Skeletal muscle satellite cell (primary cell): ENCODE results near the gene LARP4B.
A peak's percentile ranks its signal among the peaks of the same experiment; 100 is the strongest.

ENCODE experiments used
- H3K27me3 ChIP-seq: 2 replicates; pipeline ENCODE4 v1.7.0; 2013; ENCODE audit warnings: low read length; ENCODE audit not compliant: control insufficient read depth, insufficient read depth
- H3K36me3 ChIP-seq: 2 replicates; pipeline ENCODE4 v1.7.0; 2013; ENCODE audit warnings: mild to moderate bottlenecking, control low read depth, low read length; ENCODE audit not compliant: insufficient read depth
- H3K4me1 ChIP-seq: 2 replicates; pipeline ENCODE4 v1.7.0; 2013; ENCODE audit warnings: low read length; ENCODE audit not compliant: control insufficient read depth, insufficient read depth
- H3K4me2 ChIP-seq: 2 replicates; pipeline ENCODE4 v1.7.0; 2013; ENCODE audit warnings: mild to moderate bottlenecking, low read length
- H3K4me3 ChIP-seq: 2 replicates; pipeline ENCODE4 v1.7.0; 2013; ENCODE audit warnings: low read length
- H3K9ac ChIP-seq: 2 replicates; pipeline ENCODE4 v1.7.0; 2013; ENCODE audit warnings: mild to moderate bottlenecking, low read depth, low read length, moderate library complexity
- H3K9me3 ChIP-seq: replicated peaks from 2 replicates; pipeline ENCODE4 v1.7.0; 2013; ENCODE audit warnings: mild to moderate bottlenecking, control low read depth, low read length

The LARP4B gene

DNA sequence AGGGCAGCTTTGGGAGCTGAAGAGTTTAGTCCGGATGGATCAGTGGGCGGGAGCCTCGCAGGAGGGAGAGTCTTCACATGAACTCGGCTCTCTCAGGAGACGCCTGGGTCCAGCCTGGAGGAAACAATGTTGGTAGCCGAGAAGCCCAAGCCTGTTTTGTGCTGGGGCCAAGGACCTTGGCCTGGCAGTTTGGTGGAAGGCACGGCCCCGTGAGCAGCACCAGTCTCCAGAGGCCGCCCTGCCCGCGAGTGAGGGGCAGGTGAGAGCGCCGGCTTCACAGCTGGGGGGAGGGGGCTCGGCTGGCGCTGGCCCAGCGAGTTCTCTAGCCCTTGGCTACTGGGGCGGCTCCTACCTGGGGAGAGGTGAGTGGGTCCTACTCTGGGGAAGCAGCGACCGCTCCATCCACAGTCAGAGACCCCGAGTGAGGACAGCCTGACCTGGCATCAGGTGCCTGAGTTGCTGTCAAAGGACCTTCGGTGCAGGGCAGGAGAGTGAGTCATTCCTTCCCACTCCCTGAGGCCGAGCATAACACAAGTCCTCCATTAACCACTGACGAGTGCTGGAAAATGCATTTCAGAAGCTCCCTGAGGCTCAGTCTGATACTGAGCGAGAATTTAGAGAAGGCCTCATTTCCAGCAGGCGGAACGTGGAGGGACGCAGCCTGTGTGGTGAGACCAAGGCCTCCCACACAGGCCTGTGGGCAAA is 152.7 kb downstream of the LARP4B start:
- H3K36me3 ChIP-seq = no peaks in the 10 kb centered on the region
- H3K27me3 ChIP-seq = peaks cover 13% of the 10 kb centered on the region

DNA sequence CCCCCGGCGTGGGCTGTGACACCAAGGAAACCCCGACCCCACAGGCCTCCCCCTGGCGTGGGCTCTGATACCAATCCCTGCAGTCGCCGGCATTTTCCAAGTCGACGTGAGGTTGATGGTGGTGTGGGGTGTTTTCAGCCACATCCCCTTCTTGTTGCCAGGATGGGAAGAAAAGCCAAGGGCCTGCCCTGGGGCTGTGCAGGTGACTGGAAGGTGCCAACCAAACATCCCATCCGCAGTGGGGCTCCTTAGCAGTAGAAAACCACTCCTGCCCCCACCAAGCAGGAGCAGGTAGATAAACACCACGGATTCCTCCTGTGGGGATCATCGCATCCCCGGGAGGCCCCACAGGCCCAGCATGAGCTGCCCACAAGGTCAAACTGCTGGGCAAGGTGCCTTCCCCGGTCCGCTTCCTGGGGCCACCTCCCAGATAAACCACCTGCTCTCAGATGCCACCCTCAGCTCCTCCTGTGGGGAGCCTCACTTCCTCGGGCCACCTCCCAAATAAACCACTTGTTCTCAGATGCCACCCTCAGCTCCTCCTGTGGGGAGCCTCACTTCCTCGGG is 153.5 kb downstream of the LARP4B start:
- Histone ChIP-seq H3K4me3 (no peak overlapping the region), H3K9ac (no peak overlapping the region), H3K36me3 (no peaks in the 10 kb centered on the region), H3K27me3 (peaks cover 7% of the 10 kb centered on the region), H3K4me1 (peaks cover 9% of the 10 kb centered on the region), H3K4me2 (no peak overlapping the region), H3K9me3 (no peaks in the 10 kb centered on the region)

More for the DNA sequence above, 152.7 kb downstream of the LARP4B start:
- H3K4me1 ChIP-seq = peaks cover 9% of the 10 kb centered on the region
- no peak overlapping the region for H3K9ac ChIP-seq
- H3K4me2 ChIP-seq = no peak overlapping the region
- no peaks in the 10 kb centered on the region for H3K9me3 ChIP-seq
- H3K4me3 ChIP-seq = no peak overlapping the region

DNA sequence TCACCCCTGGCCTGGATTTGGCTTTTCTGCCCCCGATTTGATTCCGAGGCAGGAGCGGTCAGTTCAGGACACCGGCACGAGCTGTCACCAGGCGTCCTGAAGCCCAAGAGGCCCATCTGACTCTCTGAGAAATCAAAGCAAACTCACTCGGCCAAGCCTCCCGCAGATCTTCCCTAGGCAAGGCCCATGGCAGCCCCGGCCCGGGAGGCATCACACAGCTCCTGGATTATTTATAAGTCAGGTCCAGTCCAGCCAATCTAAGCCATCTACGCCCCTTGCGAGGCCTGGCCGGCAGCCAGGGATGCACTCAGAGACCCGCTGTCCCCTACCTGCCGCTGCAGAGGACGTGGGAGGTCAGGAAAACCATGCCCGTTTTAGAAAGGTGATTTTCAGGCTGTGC is 154.7 kb downstream of the LARP4B start:
- Histone ChIP-seq H3K9ac (no peak overlapping the region), H3K27me3 (peaks cover 6% of the 10 kb centered on the region), H3K36me3 (no peaks in the 10 kb centered on the region), H3K4me2 (no peak overlapping the region), H3K4me3 (no peak overlapping the region), H3K9me3 (no peaks in the 10 kb centered on the region), H3K4me1 (peaks cover 9% of the 10 kb centered on the region)

DNA sequence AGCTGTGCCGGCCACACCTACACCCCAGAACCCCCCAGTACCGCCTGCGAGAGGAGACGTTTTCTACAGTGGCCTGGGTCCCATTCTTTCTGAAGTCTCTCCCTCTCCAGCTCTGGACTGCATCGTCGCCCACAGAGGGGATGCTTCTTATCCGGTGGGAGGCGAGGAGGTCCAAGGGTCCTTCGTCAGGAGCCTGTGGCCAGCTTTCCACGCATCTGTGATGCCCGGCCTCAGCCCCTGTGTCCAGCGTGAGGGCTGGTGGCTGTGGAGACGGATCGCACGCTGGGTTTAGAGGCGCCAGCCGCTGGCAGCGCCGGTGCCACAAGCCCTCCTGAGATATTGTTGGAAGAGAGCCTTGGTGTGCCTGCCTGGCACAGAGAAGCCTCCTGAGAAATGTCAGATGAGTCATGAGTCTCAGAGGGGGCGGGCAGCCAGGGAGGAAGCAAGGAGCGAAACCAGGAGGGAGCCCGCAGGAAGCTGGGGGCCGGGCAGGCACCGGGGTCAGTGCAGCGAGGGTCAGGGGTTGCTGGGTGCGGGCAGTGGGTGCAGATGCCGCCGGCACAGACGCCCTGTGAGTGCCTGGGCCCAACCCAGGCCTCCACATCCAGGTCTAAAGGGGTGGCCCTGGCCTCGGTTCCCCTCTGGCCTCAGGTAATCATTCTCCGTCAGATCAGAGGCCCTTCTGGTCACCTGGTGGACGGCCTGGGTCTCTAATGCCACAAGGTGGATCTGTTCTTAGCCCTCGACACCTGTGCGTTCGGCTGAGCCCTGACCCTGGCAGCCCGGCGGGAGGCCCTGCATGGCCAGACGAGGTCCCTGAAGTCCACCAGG is 156.0 kb downstream of the LARP4B start:
- no peaks in the 10 kb centered on the region for H3K36me3 ChIP-seq

DNA sequence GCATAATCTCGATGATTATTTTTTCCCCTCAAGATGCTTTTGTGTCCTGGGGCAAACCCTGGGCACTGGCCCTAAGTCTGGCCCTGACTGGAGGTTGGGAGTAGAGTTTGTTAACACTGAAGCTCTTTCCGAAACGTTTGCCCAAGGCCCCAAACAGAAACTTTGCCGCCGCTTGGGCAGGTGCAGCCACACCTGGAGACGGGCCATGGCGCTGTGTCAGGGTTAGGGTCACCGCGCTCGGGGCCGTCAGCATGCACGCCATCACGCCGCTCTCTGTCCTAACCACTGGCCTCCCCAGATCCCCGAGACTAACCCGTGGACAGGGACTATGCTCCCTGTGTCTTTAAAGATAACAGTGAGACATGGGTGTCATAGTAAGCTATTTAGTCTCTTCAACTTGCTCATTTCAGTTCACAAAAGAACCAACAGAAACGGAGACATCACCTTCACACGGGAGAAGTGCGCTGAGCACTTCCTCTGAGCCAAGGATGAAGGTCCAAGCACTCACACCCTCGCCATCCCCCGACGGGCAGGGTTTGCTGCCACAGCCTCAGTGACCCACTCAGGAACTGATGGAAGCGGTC is 156.8 kb downstream of the LARP4B start:
- Histone ChIP-seq H3K36me3 (no peaks in the 10 kb centered on the region), H3K4me3 (peak overlapping the region; percentile 48), H3K27me3 (peaks cover 16% of the 10 kb centered on the region), H3K4me1 (peaks cover 9% of the 10 kb centered on the region), H3K9me3 (no peaks in the 10 kb centered on the region), H3K9ac (no peak overlapping the region), H3K4me2 (peak overlapping the region; percentile 72)

More for the DNA sequence above, 156.0 kb downstream of the LARP4B start:
- Histone ChIP-seq H3K9me3 (no peaks in the 10 kb centered on the region), H3K27me3 (peaks cover 13% of the 10 kb centered on the region), H3K4me2 (peak overlapping the region; percentile 72), H3K4me3 (peak overlapping the region; percentile 48), H3K9ac (no peak overlapping the region), H3K4me1 (peaks cover 9% of the 10 kb centered on the region)

DNA sequence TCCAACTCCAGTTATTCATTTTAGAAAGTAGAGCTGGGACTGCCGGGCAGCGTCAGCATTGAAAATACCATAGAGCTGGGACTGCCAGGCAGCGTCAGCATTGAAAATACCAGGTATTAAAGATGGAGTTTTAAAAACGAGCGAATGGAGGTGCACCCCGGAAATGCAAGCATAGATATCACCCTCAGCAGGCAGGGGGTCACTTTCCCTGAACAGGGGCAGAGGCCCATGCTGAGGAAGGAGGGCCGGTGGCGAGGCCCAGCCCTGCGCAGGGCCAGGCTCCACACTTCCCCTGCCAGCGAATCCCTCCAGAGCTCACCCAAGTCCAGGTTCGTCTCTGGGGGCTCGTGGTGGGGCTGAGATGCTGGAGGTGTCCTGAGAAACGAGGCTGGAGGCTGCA is 157.3 kb downstream of the LARP4B start:
- Histone ChIP-seq H3K9me3 (no peaks in the 10 kb centered on the region), H3K4me1 (peaks cover 9% of the 10 kb centered on the region), H3K4me2 (no peak overlapping the region), H3K9ac (no peak overlapping the region), H3K4me3 (no peak overlapping the region), H3K27me3 (peaks cover 17% of the 10 kb centered on the region), H3K36me3 (no peaks in the 10 kb centered on the region)

DNA sequence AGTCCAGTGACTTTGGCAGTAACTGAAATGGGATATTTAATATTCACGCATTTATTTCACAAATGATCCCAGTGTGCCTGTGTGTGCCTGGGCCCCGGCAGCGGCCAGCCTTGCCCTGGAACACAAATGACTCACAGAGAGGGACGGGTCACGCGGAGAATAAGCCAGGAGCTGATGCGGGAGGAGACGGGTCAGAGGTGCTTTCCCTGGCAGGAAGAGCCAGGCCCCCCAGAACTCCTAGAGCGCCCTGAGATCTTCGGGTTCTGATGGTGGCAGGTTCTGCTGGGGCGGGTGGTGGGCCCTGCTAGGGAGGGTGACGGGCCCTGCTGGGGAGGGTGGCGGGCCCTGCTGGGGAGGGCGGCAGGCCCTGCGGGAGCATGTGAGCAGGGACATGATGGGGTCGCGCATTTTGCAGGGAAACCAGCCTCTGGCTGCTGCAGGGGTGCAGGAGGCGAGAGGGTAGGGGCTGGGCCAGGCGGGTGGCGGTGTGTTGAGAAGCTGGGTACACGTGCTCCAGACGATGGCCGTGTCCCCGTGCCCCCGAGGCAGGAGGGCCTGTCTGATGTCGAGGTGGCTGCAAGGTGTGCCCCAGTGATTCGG is 157.8 kb downstream of the LARP4B start:
- no peaks in the 10 kb centered on the region for H3K9me3 ChIP-seq
- no peak overlapping the region for H3K4me3 ChIP-seq
- H3K36me3 ChIP-seq = no peaks in the 10 kb centered on the region
- H3K4me2 ChIP-seq = no peak overlapping the region
- peaks cover 9% of the 10 kb centered on the region for H3K4me1 ChIP-seq
- H3K27me3 ChIP-seq = peaks cover 17% of the 10 kb centered on the region
- H3K9ac ChIP-seq = no peak overlapping the region

DNA sequence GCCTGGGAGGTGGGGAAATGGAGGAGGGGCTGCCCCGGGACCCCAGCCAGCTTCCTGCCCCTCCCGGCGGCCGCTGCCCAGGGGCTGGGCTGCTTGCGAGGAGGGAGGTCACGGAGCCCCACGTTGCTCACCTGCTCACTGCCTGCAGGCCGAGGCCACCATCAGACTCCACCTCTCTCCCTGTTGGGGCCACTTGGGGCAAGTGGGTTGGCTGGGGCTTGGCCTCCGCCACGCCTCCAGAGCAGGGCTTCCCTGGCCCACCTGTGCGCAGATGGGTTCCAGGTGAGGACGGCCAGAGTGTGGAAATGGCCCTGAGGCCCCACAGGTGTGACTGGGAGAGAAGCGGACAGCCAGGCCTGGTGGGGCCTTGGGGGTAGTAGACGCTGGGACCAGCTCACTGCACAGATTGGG is 159.3 kb downstream of the LARP4B start:
- H3K9ac ChIP-seq = no peak overlapping the region

DNA sequence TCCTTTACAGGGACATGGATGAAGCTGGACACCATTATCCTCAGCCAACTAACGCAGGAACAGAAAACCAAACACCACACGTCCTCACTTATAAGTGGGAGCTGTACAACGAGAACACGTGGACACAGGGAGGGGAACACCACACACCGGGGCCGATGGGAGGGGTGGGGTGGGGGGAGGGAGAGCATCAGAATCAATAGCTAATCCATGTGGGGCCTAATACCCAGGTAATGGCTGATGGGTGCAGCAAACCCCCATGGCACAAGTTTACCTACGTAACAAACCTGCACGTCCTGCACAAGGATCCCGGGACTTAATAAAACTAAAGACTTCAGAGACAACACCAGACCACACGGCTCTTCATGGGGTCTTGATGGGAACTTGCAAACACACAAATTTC is 159.9 kb downstream of the LARP4B start:
- Histone ChIP-seq H3K9me3 (peaks cover 6% of the 10 kb centered on the region), H3K4me2 (no peak overlapping the region), H3K4me3 (no peak overlapping the region), H3K4me1 (peaks cover 9% of the 10 kb centered on the region), H3K27me3 (peaks cover 23% of the 10 kb centered on the region), H3K9ac (no peak overlapping the region), H3K36me3 (no peaks in the 10 kb centered on the region)

More for the DNA sequence above, 159.3 kb downstream of the LARP4B start:
- Histone ChIP-seq H3K9me3 (peaks cover 5% of the 10 kb centered on the region), H3K4me3 (no peak overlapping the region), H3K4me2 (no peak overlapping the region), H3K36me3 (no peaks in the 10 kb centered on the region), H3K27me3 (peaks cover 22% of the 10 kb centered on the region), H3K4me1 (peaks cover 9% of the 10 kb centered on the region)

DNA sequence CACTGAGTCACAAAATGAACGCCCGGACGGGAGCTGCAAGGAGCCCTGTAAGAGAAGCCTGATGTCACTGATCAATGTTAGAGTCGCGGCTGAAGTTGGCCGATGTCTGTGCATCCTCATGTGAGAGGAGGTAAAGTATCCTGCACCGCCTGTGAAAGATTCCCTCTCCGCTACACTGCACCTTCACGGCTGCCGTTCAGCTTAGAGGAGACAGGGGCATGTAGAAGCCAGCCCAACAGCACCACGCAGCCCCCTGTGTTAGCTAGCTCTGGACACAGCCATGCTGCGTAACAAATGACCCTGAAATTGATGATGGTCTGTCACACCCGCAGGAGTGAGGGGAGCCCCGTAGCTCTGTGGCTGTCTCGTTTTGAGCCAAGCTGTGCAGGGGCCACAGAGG is 160.5 kb downstream of the LARP4B start:
- Histone ChIP-seq H3K9me3 (peaks cover 6% of the 10 kb centered on the region), H3K36me3 (no peaks in the 10 kb centered on the region)

More for the DNA sequence above, 160.5 kb downstream of the LARP4B start:
- Histone ChIP-seq H3K4me3 (no peak overlapping the region), H3K4me1 (peaks cover 9% of the 10 kb centered on the region), H3K27me3 (peaks cover 23% of the 10 kb centered on the region), H3K9ac (no peak overlapping the region), H3K4me2 (no peak overlapping the region)
